ENCODE measurements around the gene GOLGA8T. TPM values are rescaled to one million over a fixed set of nuclear protein-coding genes. Genes with fewer than 3 reads are reported as not detected.
"Not testable (repeated sequence)": the region's sequence is repeated elsewhere in the genome, so short reads cannot be mapped to it uniquely, and the experiment has no call there.

GOLGA8T gene
- total and polyA plus RNA-seq, 2 experiments from 2014 or later, result 0.42 TPM; not detected in 1

GRCh38 chr15:30192119-30192745, 57.4 kb downstream of the GOLGA8T start:
- Mint-ChIP-seq H3K4me3 (peak overlapping the region; percentile 43; the same call in 2 of the 3 replicates), H3K27me3 (ENCODE audit: insufficient read depth, low read depth, poor library complexity) (peaks cover 12% of the 10 kb centered on the region)
- peak overlapping the region; percentile 73; the same call in 1 of the 2 replicates for H3K4me2 ChIP-seq
- not testable (repeated sequence) for H3K36me3 Mint-ChIP-seq (ENCODE audit: low read depth); H3K9me3 Mint-ChIP-seq; H3K4me1 Mint-ChIP-seq; H3K4me1 ChIP-seq (ENCODE audit: insufficient read depth); H2AFZ ChIP-seq; H3K9me2 ChIP-seq (ENCODE audit: insufficient read depth); H3F3A ChIP-seq (replicated peaks; ENCODE audit: low read depth); DNase-seq (ENCODE audit: low spot score); H3K27ac ChIP-seq (ENCODE audit: low read depth); H3K27ac Mint-ChIP-seq; H3K36me3 ChIP-seq (ENCODE audit: insufficient read depth); H4K20me1 ChIP-seq (replicated peaks; ENCODE audit: insufficient read depth); H3K79me2 ChIP-seq (replicated peaks; ENCODE audit: insufficient read depth)
- H3K27me3 ChIP-seq (ENCODE audit: insufficient read depth), result peaks cover 38% of the 10 kb centered on the region
- peak overlapping the region; percentile 49; the same call in 1 of the 2 replicates for H3K4me3 ChIP-seq
- peak; percentile 17 for ATAC-seq

- H3K9me2 ChIP-seq (ENCODE audit: insufficient read depth); H3K4me1 Mint-ChIP-seq; DNase-seq (ENCODE audit: low spot score); H2AFZ ChIP-seq; H3K36me3 ChIP-seq (ENCODE audit: insufficient read depth); H3K4me3 Mint-ChIP-seq; H3K79me2 ChIP-seq (replicated peaks; ENCODE audit: insufficient read depth); H4K20me1 ChIP-seq (replicated peaks; ENCODE audit: insufficient read depth); H3K4me1 ChIP-seq (ENCODE audit: insufficient read depth); H3K9me3 Mint-ChIP-seq; H3K27ac Mint-ChIP-seq; H3K27ac ChIP-seq (ENCODE audit: low read depth); H3F3A ChIP-seq (replicated peaks; ENCODE audit: low read depth); H3K36me3 Mint-ChIP-seq (ENCODE audit: low read depth): not testable (repeated sequence)
- H3K4me2 ChIP-seq, result peak overlapping the region; percentile 69; the same call in 1 of the 2 replicates
- ATAC-seq, result peak; percentile 4
- H3K27me3 Mint-ChIP-seq (ENCODE audit: insufficient read depth, low read depth, poor library complexity), result peaks cover 12% of the 10 kb centered on the region
- peak overlapping the region; percentile 49; the same call in 1 of the 2 replicates for H3K4me3 ChIP-seq
- H3K27me3 ChIP-seq (ENCODE audit: insufficient read depth), result peaks cover 41% of the 10 kb centered on the region
Measured at GRCh38 chr15:30192892-30193291, 58.0 kb downstream of the GOLGA8T start.

Small RNA genes within 50 kb of the gene (small RNA-seq; reads per million reads assigned to genes)
- gene AC120045.2 (ENCODE audit: low replicate concordance) (not detected), gene RF00096 (ENCODE audit: low replicate concordance) (0.12 reads per million), gene RN7SL469P (ENCODE audit: low replicate concordance) (not detected), gene RN7SL673P (ENCODE audit: low replicate concordance) (not detected)

Other genes with a start within 250 kb of the GOLGA8T start
- not detected in 2 replicates for gene GOLGA8J, start 52.1 kb upstream of the GOLGA8T start, total RNA-seq (2014; rRNA removed; shearing (Covaris generic))
- gene GOLGA8J, start 52.1 kb upstream of the GOLGA8T start, polyA plus RNA-seq (2016; fragmentation: Nextera tagmentation; extraction: Ambion mirVana), result not detected in 2 replicates